Activated CD8-positive, alpha-beta T cell treated with anti-CD3 and anti-CD28 coated beads for 36 hours (primary cell): ENCODE data around the gene GAS6. TPM values are rescaled to one million over a fixed set of nuclear protein-coding genes. Genes with fewer than 3 reads are reported as not detected.

Source experiments
- ATAC-seq: fragments of 200-7000 bp; cut with Tn5 transposase; one replicate; pipeline ENCODE4 v1.10.0; 2021; ENCODE audit warnings: mild to moderate bottlenecking, moderate library complexity
- CTCF ChIA-PET: fragments of 350-600 bp; sonication (Branson Sonifier 250); formaldehyde crosslinking; loops from one replicate; lab custom pipeline; 2021; ENCODE audit warnings: antibody characterized with exemption; lab: Charles Lee
- POLR2A ChIA-PET: fragments of 350-600 bp; sonication (Branson Sonifier 250); formaldehyde crosslinking; loops from one replicate; lab custom pipeline; 2021; ENCODE audit warnings: antibody characterized with exemption; lab: Charles Lee
- DNase-seq: peaks from one replicate; pipeline ENCODE4 v3.0.0-alpha.2; 2020
- H3K27ac Mint-ChIP-seq: one replicate; pipeline ENCODE4 v1.8.0; 2021; ENCODE audit warnings: mild to moderate bottlenecking, mixed read lengths
- H3K27me3 Mint-ChIP-seq: one replicate; pipeline ENCODE4 v1.8.0; 2021; ENCODE audit warnings: mixed read lengths
- H3K36me3 Mint-ChIP-seq: one replicate; pipeline ENCODE4 v1.8.0; 2021; ENCODE audit warnings: low read depth, mixed read lengths
- H3K4me1 Mint-ChIP-seq: one replicate; pipeline ENCODE4 v1.8.0; 2021; ENCODE audit warnings: low read depth, mixed read lengths
- H3K4me3 Mint-ChIP-seq: one replicate; pipeline ENCODE4 v1.8.0; 2021; ENCODE audit warnings: mild to moderate bottlenecking, moderate library complexity, mixed read lengths
- H3K9me3 Mint-ChIP-seq: one replicate; pipeline ENCODE4 v1.8.0; 2021; ENCODE audit warnings: mixed read lengths
- intact Hi-C: fragments of 100-400 bp; cut with micrococcal nuclease; formaldehyde crosslinking; loops from one replicate; pipeline ENCODE4 v1.10.0; 2022
- total RNA-seq, 2 experiments: library from RNA; stranded (reverse); gene quantifications; one replicate each; pipeline ENCODE4 v1.2.3, GENCODE V29; 2021
- TF ChIP-seq, protein P1 (sequence below): fragments of 200-600 bp; IDR thresholded peaks from one replicate; pipeline ENCODE4 v1.8.0; 2022; ENCODE audit warnings: antibody characterized with exemption, mild to moderate bottlenecking

Gene GAS6
- total RNA-seq, 2 experiments from 2014 or later: 0.23 to 0.25 TPM

DNA sequence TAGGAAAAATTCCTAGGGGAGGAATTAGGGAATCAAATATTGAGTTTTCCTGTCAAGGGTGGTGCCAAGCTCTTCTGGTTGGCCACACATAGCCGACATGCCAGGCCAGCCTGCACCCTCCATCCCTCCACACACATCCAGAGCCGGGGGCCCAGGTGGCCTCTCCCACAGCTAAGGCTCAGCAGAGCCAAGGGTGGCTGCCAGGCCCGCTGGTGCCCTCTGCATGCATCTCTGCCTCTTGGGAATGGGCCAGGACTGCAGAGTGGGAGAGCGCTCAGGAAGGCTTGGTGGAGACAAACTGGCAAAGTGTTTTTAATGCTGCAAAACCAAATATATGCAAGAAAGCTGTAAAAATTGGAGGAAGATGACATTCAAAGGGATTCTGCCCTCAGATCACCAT is 42.7 kb upstream of the GAS6 start:
- ChIA-PET CTCF (no interaction called here), POLR2A (no interaction called here)
- no peaks in the 10 kb centered on the region for H3K9me3 Mint-ChIP-seq
- no peak overlapping the region for H3K4me3 Mint-ChIP-seq
- TF ChIP-seq, protein P1, sequence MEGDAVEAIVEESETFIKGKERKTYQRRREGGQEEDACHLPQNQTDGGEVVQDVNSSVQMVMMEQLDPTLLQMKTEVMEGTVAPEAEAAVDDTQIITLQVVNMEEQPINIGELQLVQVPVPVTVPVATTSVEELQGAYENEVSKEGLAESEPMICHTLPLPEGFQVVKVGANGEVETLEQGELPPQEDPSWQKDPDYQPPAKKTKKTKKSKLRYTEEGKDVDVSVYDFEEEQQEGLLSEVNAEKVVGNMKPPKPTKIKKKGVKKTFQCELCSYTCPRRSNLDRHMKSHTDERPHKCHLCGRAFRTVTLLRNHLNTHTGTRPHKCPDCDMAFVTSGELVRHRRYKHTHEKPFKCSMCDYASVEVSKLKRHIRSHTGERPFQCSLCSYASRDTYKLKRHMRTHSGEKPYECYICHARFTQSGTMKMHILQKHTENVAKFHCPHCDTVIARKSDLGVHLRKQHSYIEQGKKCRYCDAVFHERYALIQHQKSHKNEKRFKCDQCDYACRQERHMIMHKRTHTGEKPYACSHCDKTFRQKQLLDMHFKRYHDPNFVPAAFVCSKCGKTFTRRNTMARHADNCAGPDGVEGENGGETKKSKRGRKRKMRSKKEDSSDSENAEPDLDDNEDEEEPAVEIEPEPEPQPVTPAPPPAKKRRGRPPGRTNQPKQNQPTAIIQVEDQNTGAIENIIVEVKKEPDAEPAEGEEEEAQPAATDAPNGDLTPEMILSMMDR: no peak
- intact Hi-C loops: no loop called here
- DNase-seq (no peak), ATAC-seq (no peak)
- H3K4me1 Mint-ChIP-seq: peaks cover 5% of the 10 kb centered on the region
- no peak overlapping the region for H3K27ac Mint-ChIP-seq
- H3K36me3 Mint-ChIP-seq: no peaks in the 10 kb centered on the region
- peaks cover 26% of the 10 kb centered on the region for H3K27me3 Mint-ChIP-seq

DNA sequence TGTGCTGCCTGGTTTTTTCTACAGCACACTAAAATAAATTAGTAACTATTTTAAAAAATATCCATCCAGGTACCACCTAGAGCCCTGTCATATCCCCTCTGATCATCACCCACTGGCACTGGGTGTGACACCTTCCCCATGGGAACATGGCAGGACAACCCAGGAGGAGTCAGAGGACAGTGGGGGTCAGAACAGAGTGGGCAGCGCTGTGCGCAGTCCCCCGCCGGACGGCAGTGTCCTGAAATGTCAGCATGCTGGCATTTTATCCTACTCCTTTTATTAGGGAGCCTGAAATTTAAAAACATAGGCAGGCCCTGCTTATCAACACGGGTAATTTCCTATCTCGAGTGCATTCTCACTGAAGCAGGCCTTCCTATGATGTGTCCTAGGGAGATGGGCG is 42.1 kb upstream of the GAS6 start:
- Mint-ChIP-seq H3K36me3 (no peaks in the 10 kb centered on the region), H3K27me3 (peaks cover 22% of the 10 kb centered on the region), H3K27ac (no peak overlapping the region), H3K4me1 (peaks cover 5% of the 10 kb centered on the region), H3K9me3 (no peaks in the 10 kb centered on the region), H3K4me3 (no peak overlapping the region)
- ChIA-PET CTCF (no interaction called here), POLR2A (no interaction called here)
- intact Hi-C loops: no loop called here
- ATAC-seq (no peak), DNase-seq (no peak)
- TF ChIP-seq, protein P1: no peak

DNA sequence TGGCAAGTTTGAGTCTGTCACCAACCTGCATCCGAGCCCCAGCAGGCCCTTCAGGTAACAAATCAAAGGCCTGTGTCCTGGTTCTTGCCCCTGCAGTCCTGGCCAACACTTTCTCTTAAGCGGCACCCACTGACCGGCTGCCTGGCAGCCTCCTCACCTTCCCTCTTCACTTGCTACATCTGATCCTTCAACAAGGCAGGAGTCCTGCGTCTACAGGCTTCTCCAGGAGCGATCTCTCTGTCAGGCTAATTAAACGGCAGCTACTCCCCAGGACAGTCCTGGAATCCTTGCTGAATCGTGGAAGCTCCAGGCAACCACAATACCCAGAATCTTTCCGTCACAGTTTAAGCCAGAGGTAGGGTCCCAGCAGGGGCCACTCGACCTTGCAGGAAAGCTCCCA is 41.1 kb upstream of the GAS6 start:
- Mint-ChIP-seq H3K27me3 (peaks cover 20% of the 10 kb centered on the region), H3K4me3 (no peak overlapping the region), H3K4me1 (peaks cover 5% of the 10 kb centered on the region), H3K27ac (no peak overlapping the region), H3K36me3 (no peaks in the 10 kb centered on the region), H3K9me3 (no peaks in the 10 kb centered on the region)
- DNase-seq (no peak), ATAC-seq (no peak)
- intact Hi-C loops: no loop called here
- POLR2A ChIA-PET: no interaction called here
- TF ChIP-seq, protein P1: no peak
- CTCF ChIA-PET: interaction anchor here (1.3 kb wide), 2 partner anchors 9 to 89 kb away, joined by 3 to 5 read pairs; no protein-coding TSS in a partner anchor

DNA sequence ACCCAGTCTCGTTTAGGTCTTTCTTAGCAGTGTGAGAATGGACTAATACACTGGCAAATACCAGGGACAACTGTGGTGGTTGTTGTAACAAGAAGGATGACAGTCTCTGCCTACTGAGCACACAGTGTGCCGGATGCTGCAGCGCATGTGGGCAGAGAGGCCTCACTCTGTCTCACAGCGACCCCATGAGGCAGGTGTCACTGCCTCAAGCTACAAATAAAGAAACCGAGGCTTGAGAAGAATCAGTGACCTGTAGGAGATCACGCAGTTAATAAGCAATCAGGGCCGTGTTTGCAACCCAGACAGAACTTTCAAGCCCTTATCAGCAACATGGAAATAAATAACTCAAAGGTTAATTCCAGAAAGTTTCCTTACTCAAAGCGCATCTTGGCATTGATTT is 40.5 kb upstream of the GAS6 start:
- no peaks in the 10 kb centered on the region for H3K36me3 Mint-ChIP-seq
- H3K4me1 Mint-ChIP-seq: peaks cover 5% of the 10 kb centered on the region
- POLR2A ChIA-PET: no interaction called here
- TF ChIP-seq, protein P1: peak; percentile 47
- H3K4me3 Mint-ChIP-seq: no peak overlapping the region
- intact Hi-C loops: no loop called here
- no peak overlapping the region for H3K27ac Mint-ChIP-seq
- ATAC-seq (peak; percentile 67), DNase-seq (peak; percentile 58)
- CTCF ChIA-PET: interaction anchor here (1.3 kb wide), 2 partner anchors 9 to 88 kb away, joined by 3 to 5 read pairs; no protein-coding TSS in a partner anchor
- no peaks in the 10 kb centered on the region for H3K9me3 Mint-ChIP-seq
- peaks cover 18% of the 10 kb centered on the region for H3K27me3 Mint-ChIP-seq

DNA sequence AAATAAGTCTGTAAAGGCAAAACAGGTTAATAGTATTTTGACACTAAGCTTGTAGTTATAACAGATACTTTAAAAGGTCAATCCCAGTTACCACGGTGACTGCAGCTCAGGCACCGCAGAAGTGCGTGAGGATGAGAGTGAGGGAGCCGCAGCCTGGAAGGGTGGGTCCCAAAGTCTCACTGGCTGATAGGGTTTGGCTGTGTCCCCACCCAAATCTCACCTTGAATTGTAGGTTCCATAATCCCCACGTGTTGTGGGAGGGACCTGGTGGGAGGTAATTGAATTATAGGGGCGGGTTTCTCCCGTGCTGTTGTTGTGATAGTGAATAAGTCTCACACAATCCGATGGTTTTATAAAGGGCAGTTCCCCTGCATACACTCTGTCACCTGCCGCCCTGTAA is 40.0 kb upstream of the GAS6 start:
- no peaks in the 10 kb centered on the region for H3K9me3 Mint-ChIP-seq
- intact Hi-C loops: no loop called here
- no peak overlapping the region for H3K27ac Mint-ChIP-seq
- no peak overlapping the region for H3K4me3 Mint-ChIP-seq
- no peak for DNase-seq
- peaks cover 14% of the 10 kb centered on the region for H3K27me3 Mint-ChIP-seq
- CTCF ChIA-PET: no interaction called here
- TF ChIP-seq, protein P1: no peak
- POLR2A ChIA-PET: no interaction called here
- no peaks in the 10 kb centered on the region for H3K36me3 Mint-ChIP-seq
- no peak for ATAC-seq
- H3K4me1 Mint-ChIP-seq: peaks cover 5% of the 10 kb centered on the region
